GM23248 (cell line): ENCODE measurements around the gene C3orf18. TPM values are rescaled to one million over a fixed set of nuclear protein-coding genes. Genes with fewer than 3 reads are reported as not detected.
A peak's percentile ranks its signal among the peaks of the same experiment; 100 is the strongest.

Experiments used
- DNase-seq: peaks from one replicate; pipeline ENCODE4 v3.0.0-alpha.2; 2015
- H2AFZ ChIP-seq: fragments of 200-600 bp; sonication (generic); 2 replicates; pipeline ENCODE4 v1.6.1; 2016; ENCODE audit warnings: antibody characterized with exemption
- H3F3A ChIP-seq: fragments of 200-600 bp; sonication (generic); 2 replicates; pipeline ENCODE4 v1.6.1; 2016; ENCODE audit warnings: mild to moderate bottlenecking, antibody characterized with exemption, mixed run types; ENCODE audit not compliant: insufficient read depth
- H3K27ac ChIP-seq: fragments of 200-600 bp; sonication (generic); 2 replicates; pipeline ENCODE4 v1.5.1; 2016; ENCODE audit warnings: mild to moderate bottlenecking
- H3K27me3 ChIP-seq: fragments of 200-600 bp; sonication (generic); replicated peaks from 2 replicates; pipeline ENCODE4 v1.6.1; 2016; ENCODE audit warnings: mild to moderate bottlenecking; ENCODE audit not compliant: insufficient read depth
- H3K36me3 ChIP-seq: fragments of 200-600 bp; sonication (generic); 2 replicates; pipeline ENCODE4 v1.6.1; 2016; ENCODE audit warnings: low read depth, mild to moderate bottlenecking
- H3K4me1 ChIP-seq: fragments of 200-600 bp; sonication (generic); 2 replicates; pipeline ENCODE4 v1.6.1; 2016; ENCODE audit warnings: mild to moderate bottlenecking; ENCODE audit not compliant: insufficient read depth
- H3K4me2 ChIP-seq: fragments of 200-600 bp; sonication (generic); one replicate; pipeline ENCODE4 v1.6.1; 2016; ENCODE audit warnings: mild to moderate bottlenecking; ENCODE audit not compliant: unreplicated experiment
- H3K4me3 ChIP-seq: fragments of 200-600 bp; sonication (generic); 2 replicates; pipeline ENCODE4 v1.5.1; 2016; ENCODE audit warnings: mild to moderate bottlenecking
- H3K79me2 ChIP-seq: fragments of 200-600 bp; sonication (generic); 2 replicates; pipeline ENCODE4 v1.6.1; 2016; ENCODE audit warnings: mild to moderate bottlenecking; ENCODE audit not compliant: insufficient read depth
- H3K9ac ChIP-seq: fragments of 200-600 bp; sonication (generic); 2 replicates; pipeline ENCODE4 v1.6.1; 2016; ENCODE audit warnings: mild to moderate bottlenecking
- H3K9me2 ChIP-seq: fragments of 200-600 bp; sonication (generic); 2 replicates; pipeline ENCODE4 v1.6.1; 2016; ENCODE audit warnings: mixed run types, mild to moderate bottlenecking, moderate library complexity; ENCODE audit not compliant: insufficient read depth
- H3K9me3 ChIP-seq: fragments of 200-600 bp; sonication (generic); one replicate; pipeline ENCODE4 v1.6.1; 2017; ENCODE audit warnings: low read depth
- H4K20me1 ChIP-seq: fragments of 200-600 bp; sonication (generic); 2 replicates; pipeline ENCODE4 v1.6.0; 2016; ENCODE audit not compliant: insufficient read depth
- EZH2 ChIP-seq: fragments of 200-600 bp; sonication (generic); IDR thresholded peaks from 2 replicates; pipeline ENCODE4 v1.6.1; 2018; ENCODE audit warnings: antibody characterized with exemption, mild to moderate bottlenecking; ENCODE audit not compliant: insufficient read depth, poor library complexity, severe bottlenecking
- EZH2phosphoT487 ChIP-seq: fragments of 200-600 bp; sonication (generic); IDR thresholded peaks from 2 replicates; pipeline ENCODE4 v1.6.1; 2018; ENCODE audit warnings: antibody characterized with exemption, moderate library complexity, mild to moderate bottlenecking, low read depth; ENCODE audit not compliant: insufficient read depth
- WGBS, 2 experiments: methylation state at CpG; one replicate each; pipeline ENCODE4 v1.1.6; 2015 to 2017; ENCODE audit warnings: low lambda C conversion rate in 2 of 2, low coverage in 1 of 2; ENCODE audit errors: missing lambda C conversion rate in 2 of 2; 5-methylcytosine and 5-hydroxymethylcytosine counted together
- in situ Hi-C: fragments of 300-500 bp; cut with MboI; formaldehyde crosslinking; loops from 2 replicates; pipeline ENCODE4 v1.15.0; 2020
- polyA plus RNA-seq: library from polyadenylated mRNA; unstranded; fragments of >200 nt; fragmentation: Nextera tagmentation; extraction: Ambion mirVana; gene quantifications from 2 replicates; pipeline ENCODE4 v1.2.1, GENCODE V29; 2016
- total RNA-seq: library from RNA; depleted of rRNA; stranded (reverse); fragments of >200 nt; shearing (Covaris generic); gene quantifications from 2 replicates; pipeline ENCODE4 v1.2.3, GENCODE V29; 2014

The C3orf18 gene
- total and polyA plus RNA-seq, 2 experiments from 2014 or later: 17.3 to 17.4 TPM

- TF ChIP-seq EZH2phosphoT487 (no peak), EZH2 (no peak)
- H3K9me2 ChIP-seq: no peaks in the 10 kb centered on the region
- no peaks in the 10 kb centered on the region for H3F3A ChIP-seq
- no peak overlapping the region for H3K27ac ChIP-seq
- no peaks in the 10 kb centered on the region for H4K20me1 ChIP-seq
- in situ Hi-C loops: no loop called here
- H2AFZ ChIP-seq: no peak overlapping the region
- WGBS, 2 experiments: 48 to 53% methylated on average over 13 of the region's 13 CpGs
- H3K4me3 ChIP-seq: no peak overlapping the region
- no peaks in the 10 kb centered on the region for H3K27me3 ChIP-seq
- no peaks in the 10 kb centered on the region for H3K79me2 ChIP-seq
- H3K4me2 ChIP-seq: no peak overlapping the region
- H3K9me3 ChIP-seq: no peaks in the 10 kb centered on the region
- peak; percentile 55 for DNase-seq
- H3K4me1 ChIP-seq: 0 out of 2 replicates have a peak, but pooled peaks cover 5% of the 10 kb centered on the region
- H3K36me3 ChIP-seq: no peaks in the 10 kb centered on the region
- H3K9ac ChIP-seq: no peak overlapping the region
These were observed 17.3 kb downstream of the C3orf18 start for GRCh38 chr3:50550079-50550736.

GRCh38 chr3:50549226-50549625 lies 18.3 kb downstream of the C3orf18 start:
- no peaks in the 10 kb centered on the region for H3K79me2 ChIP-seq
- TF ChIP-seq EZH2phosphoT487: no peak
- TF ChIP-seq EZH2: no peak
- H3F3A ChIP-seq: no peaks in the 10 kb centered on the region
- 0 out of 2 replicates have a peak, but pooled peaks cover 3% of the 10 kb centered on the region for H3K27me3 ChIP-seq
- no peaks in the 10 kb centered on the region for H3K36me3 ChIP-seq
- H3K9ac ChIP-seq: no peak overlapping the region
- DNase-seq: no peak
- H2AFZ ChIP-seq: no peak overlapping the region
- no peaks in the 10 kb centered on the region for H3K9me3 ChIP-seq
- no peak overlapping the region for H3K4me3 ChIP-seq
- WGBS, 2 experiments: 63 to 68% methylated on average over 3 of the region's 3 CpGs
- H4K20me1 ChIP-seq: no peaks in the 10 kb centered on the region
- H3K9me2 ChIP-seq: no peaks in the 10 kb centered on the region
- H3K27ac ChIP-seq: no peak overlapping the region
- in situ Hi-C loops: loop anchor here (25.0 kb wide), 1 partner anchor 337 kb away; the partner anchor contains the start of gene SLC38A3
- no peak overlapping the region for H3K4me2 ChIP-seq
- 0 out of 2 replicates have a peak, but pooled peaks cover 5% of the 10 kb centered on the region for H3K4me1 ChIP-seq

- Histone ChIP-seq H3K9ac (no peak overlapping the region), H3K36me3 (no peaks in the 10 kb centered on the region), H4K20me1 (no peaks in the 10 kb centered on the region), H3K27ac (no peak overlapping the region), H3F3A (no peaks in the 10 kb centered on the region), H3K9me3 (no peaks in the 10 kb centered on the region), H3K4me2 (no peak overlapping the region), H3K4me3 (no peak overlapping the region), H2AFZ (no peak overlapping the region), H3K4me1 (0 out of 2 replicates have a peak, but pooled peaks cover under 1% of the 10 kb centered on the region), H3K9me2 (no peaks in the 10 kb centered on the region), H3K27me3 (0 out of 2 replicates have a peak, but pooled peaks cover 14% of the 10 kb centered on the region), H3K79me2 (no peaks in the 10 kb centered on the region)
- in situ Hi-C loops: loop anchor here (25.0 kb wide), 1 partner anchor 333 kb away; the partner anchor contains the start of gene SLC38A3
- no peak for DNase-seq
- WGBS, 2 experiments: 27 to 33% methylated on average over 1 of the region's 1 CpG
- no peak for TF ChIP-seq EZH2
- no peak for TF ChIP-seq EZH2phosphoT487
These were observed 21.8 kb downstream of the C3orf18 start for GRCh38 chr3:50545781-50546180.

GRCh38 chr3:50542177-50543034 lies 25.1 kb downstream of the C3orf18 start:
- WGBS, 2 experiments: 50% methylated on average over 2 of the region's 2 CpGs
- H3K36me3 ChIP-seq: no peaks in the 10 kb centered on the region
- no peak overlapping the region for H2AFZ ChIP-seq
- peak; percentile 66 for DNase-seq
- H3K4me2 ChIP-seq: no peak overlapping the region
- H3F3A ChIP-seq: no peaks in the 10 kb centered on the region
- H3K27ac ChIP-seq: no peak overlapping the region
- H3K9me3 ChIP-seq: no peaks in the 10 kb centered on the region
- H3K27me3 ChIP-seq: peaks cover 24% of the 10 kb centered on the region
- no peaks in the 10 kb centered on the region for H3K79me2 ChIP-seq
- no peak overlapping the region for H3K9ac ChIP-seq
- no peaks in the 10 kb centered on the region for H3K4me1 ChIP-seq
- in situ Hi-C loops: loop anchor here (25.0 kb wide), 1 partner anchor 330 kb away; the partner anchor contains the start of gene SLC38A3
- H4K20me1 ChIP-seq: no peaks in the 10 kb centered on the region
- TF ChIP-seq EZH2phosphoT487 (no peak), EZH2 (no peak)
- H3K9me2 ChIP-seq: no peaks in the 10 kb centered on the region
- no peak overlapping the region for H3K4me3 ChIP-seq
